ENCODE data around the gene MTFP1.

DNA sequence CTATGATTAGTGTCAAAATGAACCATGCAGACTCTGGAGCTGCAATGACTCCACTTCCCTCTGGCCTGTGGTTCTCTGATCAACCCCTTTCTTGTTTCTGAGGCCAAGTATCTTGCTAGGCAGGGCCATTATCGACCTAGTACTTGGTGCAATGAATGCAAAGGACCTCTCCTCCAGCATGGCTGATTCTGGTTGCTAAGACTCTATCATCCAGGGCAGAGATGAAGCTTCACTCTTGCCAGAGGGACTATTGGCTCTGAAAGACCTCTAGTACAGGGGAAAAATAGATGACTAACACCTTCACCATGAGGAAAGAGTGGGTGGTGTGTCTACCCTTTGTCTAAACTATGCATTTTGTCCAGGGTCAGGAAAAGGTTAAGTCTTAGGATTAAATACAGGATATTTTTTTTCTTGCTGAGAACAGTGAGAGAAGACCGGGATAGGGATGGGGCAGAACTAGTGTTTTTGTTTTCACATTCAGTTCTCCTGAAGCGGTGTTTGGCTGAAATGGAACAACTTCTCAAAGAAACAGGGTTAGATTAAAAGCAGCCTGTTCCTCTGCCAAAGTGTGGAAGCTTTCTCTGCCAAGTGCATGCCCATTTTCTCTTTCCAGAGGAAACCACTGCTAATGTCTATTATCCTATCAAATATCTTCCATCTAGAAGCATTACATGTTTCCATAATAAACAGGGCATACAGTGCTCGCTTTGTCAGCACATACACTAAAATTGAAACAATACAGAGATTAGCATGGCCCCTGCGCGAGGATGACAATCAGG lies 5.0 kb upstream of the MTFP1 start:
- TF ChIP-seq, protein P1, sequence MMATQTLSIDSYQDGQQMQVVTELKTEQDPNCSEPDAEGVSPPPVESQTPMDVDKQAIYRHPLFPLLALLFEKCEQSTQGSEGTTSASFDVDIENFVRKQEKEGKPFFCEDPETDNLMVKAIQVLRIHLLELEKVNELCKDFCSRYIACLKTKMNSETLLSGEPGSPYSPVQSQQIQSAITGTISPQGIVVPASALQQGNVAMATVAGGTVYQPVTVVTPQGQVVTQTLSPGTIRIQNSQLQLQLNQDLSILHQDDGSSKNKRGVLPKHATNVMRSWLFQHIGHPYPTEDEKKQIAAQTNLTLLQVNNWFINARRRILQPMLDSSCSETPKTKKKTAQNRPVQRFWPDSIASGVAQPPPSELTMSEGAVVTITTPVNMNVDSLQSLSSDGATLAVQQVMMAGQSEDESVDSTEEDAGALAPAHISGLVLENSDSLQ (IDR thresholded peaks at IDR 0.05) = no peak
- TF ChIP-seq FOXA1 (IDR thresholded peaks at IDR 0.05) (no peak), ZNF384 (IDR thresholded peaks at IDR 0.05) (no peak), SUZ12 (IDR thresholded peaks at IDR 0.05) (no peak), TARDBP (IDR thresholded peaks at IDR 0.05) (no peak), ELF4 (IDR thresholded peaks at IDR 0.05) (no peak), BHLHE40 (IDR thresholded peaks at IDR 0.05; ENCODE audit: borderline replicate concordance) (no peak), LEF1 (IDR thresholded peaks at IDR 0.05; ENCODE audit: borderline replicate concordance) (no peak), ARNT (IDR thresholded peaks at IDR 0.05) (no peak), SP1 (IDR thresholded peaks at IDR 0.05) (no peak), HDGF (IDR thresholded peaks at IDR 0.05; ENCODE audit: borderline replicate concordance) (no peak), FOXM1 (IDR thresholded peaks at IDR 0.05; ENCODE audit: borderline replicate concordance) (no peak), FOXK2 (IDR thresholded peaks at IDR 0.05) (no peak)

Measured in HEK293T (cell line).